ENCODE data around the gene ABCF2. TPM values are rescaled to one million over a fixed set of nuclear protein-coding genes. Genes with fewer than 3 reads are reported as not detected.

Gene ABCF2
- total RNA-seq, 6 donors from 2014 or later, result 19.8 to 48.2 (median 28.6) TPM

GRCh38 chr7:151236406-151236805 lies 9.4 kb upstream of the ABCF2 start:
- TF ChIP-seq EP300 (IDR thresholded peaks at IDR 0.05) (no peak), POLR2AphosphoS5 (IDR thresholded peaks at IDR 0.05) (no peak), CTCF (IDR thresholded peaks at IDR 0.05) (no peak), POLR2A (IDR thresholded peaks at IDR 0.05) (no peak)
- H3K36me3 ChIP-seq, result peaks cover 19 to 72% (median 50%) of the 10 kb centered on the region in 4 donors
- no peak for ATAC-seq (ENCODE audit: low FRiP score in 2 of 2)
- WGBS, 2 donors, result 92% methylated on average over 13 of the region's 13 CpGs
- no peak overlapping the region for H3K4me3 ChIP-seq
- no peak for DNase-seq
- no peaks in the 10 kb centered on the region for H3K9me3 ChIP-seq
- H3K27me3 ChIP-seq, result no peaks in the 10 kb centered on the region
- H3K27ac ChIP-seq, result no peak overlapping the region
- H3K4me1 ChIP-seq, result peaks cover 11 to 20% (median 17%) of the 10 kb centered on the region in 4 donors

GRCh38 chr7:151235091-151235787 lies 8.2 kb upstream of the ABCF2 start:
- DNase-seq (no peak), ATAC-seq (ENCODE audit: low FRiP score in 2 of 2) (no peak)
- H3K36me3 ChIP-seq, result peaks cover 18 to 62% (median 50%) of the 10 kb centered on the region in 4 donors
- TF ChIP-seq CTCF (IDR thresholded peaks at IDR 0.05), result no peak
- TF ChIP-seq POLR2A (IDR thresholded peaks at IDR 0.05), result no peak
- no peak for TF ChIP-seq EP300 (IDR thresholded peaks at IDR 0.05)
- TF ChIP-seq POLR2AphosphoS5 (IDR thresholded peaks at IDR 0.05), result no peak
- H3K4me3 ChIP-seq, result no peak overlapping the region
- H3K4me1 ChIP-seq, result peaks cover 11 to 20% (median 17%) of the 10 kb centered on the region in 4 donors
- H3K9me3 ChIP-seq, result no peaks in the 10 kb centered on the region
- H3K27me3 ChIP-seq, result no peaks in the 10 kb centered on the region
- H3K27ac ChIP-seq, result no peak overlapping the region
- 92 to 96% methylated on average over 10 to 26 of the region's 28 CpGs for WGBS, 2 donors

- Histone ChIP-seq H3K4me3 (peak overlapping the region in 3 of 4 donors; percentile 76 to 99 (median 81)), H3K36me3 (peaks cover 10 to 48% (median 38%) of the 10 kb centered on the region in 4 donors), H3K4me1 (peaks cover 11 to 20% (median 17%) of the 10 kb centered on the region in 4 donors), H3K27me3 (no peaks in the 10 kb centered on the region), H3K9me3 (no peaks in the 10 kb centered on the region), H3K27ac (peak overlapping the region in 3 of 4 donors; percentile 81 to 93 (median 85))
- TF ChIP-seq POLR2AphosphoS5 (IDR thresholded peaks at IDR 0.05) (no peak), CTCF (IDR thresholded peaks at IDR 0.05) (no peak), EP300 (IDR thresholded peaks at IDR 0.05) (no peak), POLR2A (IDR thresholded peaks at IDR 0.05) (no peak)
- 62 to 81% methylated on average over 5 to 9 of the region's 9 CpGs for whole genome bisulfite sequencing, 2 donors
- ATAC-seq (ENCODE audit: low FRiP score in 2 of 2) (no peak), DNase-seq (no peak)
These were observed 6.8 kb upstream of the ABCF2 start for GRCh38 chr7:151233804-151234203.

GRCh38 chr7:151232917-151233701 lies 6.1 kb upstream of the ABCF2 start:
- H3K4me1 ChIP-seq, result peaks cover 11 to 22% (median 18%) of the 10 kb centered on the region in 4 donors
- peaks cover 7 to 41% (median 31%) of the 10 kb centered on the region in 4 donors for H3K36me3 ChIP-seq
- peak overlapping the region; percentile 72 to 99 (median 78) for H3K4me3 ChIP-seq
- ATAC-seq (ENCODE audit: low FRiP score in 2 of 2), result peak; percentile 64 to 76
- peak in 1 of 2 donors; percentile 81 for DNase-seq
- peak overlapping the region; percentile 81 to 93 (median 85) for H3K27ac ChIP-seq
- H3K9me3 ChIP-seq, result no peaks in the 10 kb centered on the region
- no peaks in the 10 kb centered on the region for H3K27me3 ChIP-seq
- 4 to 5% methylated on average over 11 to 30 of the region's 36 CpGs for WGBS, 2 donors
- TF ChIP-seq CTCF (IDR thresholded peaks at IDR 0.05) (no peak), POLR2A (IDR thresholded peaks at IDR 0.05) (no peak), POLR2AphosphoS5 (IDR thresholded peaks at IDR 0.05) (peak in 1 of 2 donors; percentile 56), EP300 (IDR thresholded peaks at IDR 0.05) (no peak)

Measured in upper lobe of left lung (tissue), 6 donors.